GM12872 (cell line): Measurements from ENCODE around the gene TAF6L.

Source experiments
- TF ChIP-seq, protein P1 (sequence below): IDR thresholded peaks from 3 replicates; pipeline ENCODE4 v1.5.1; 2011; ENCODE audit warnings: low read depth, mild to moderate bottlenecking, low read length, moderate library complexity; ENCODE audit not compliant: insufficient read depth

Gene TAF6L

DNA sequence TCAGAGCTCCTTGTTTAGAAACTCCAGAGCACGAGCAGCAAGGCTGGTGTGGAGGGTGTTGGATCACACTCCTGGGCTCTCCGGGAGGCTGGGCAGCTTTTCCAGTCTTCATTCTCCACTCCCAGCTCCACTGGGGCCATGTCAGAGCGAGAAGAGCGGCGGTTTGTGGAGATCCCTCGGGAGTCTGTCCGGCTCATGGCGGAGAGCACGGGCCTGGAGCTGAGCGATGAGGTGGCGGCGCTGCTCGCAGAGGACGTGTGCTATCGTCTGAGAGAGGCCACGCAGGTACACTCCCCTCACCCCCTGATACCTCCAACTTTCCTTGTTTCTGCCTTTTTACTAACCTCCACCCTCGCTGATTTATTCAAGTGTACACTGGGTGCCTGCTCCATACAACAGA lies 4.5 kb downstream of the TAF6L start:
- TF ChIP-seq, protein P1, sequence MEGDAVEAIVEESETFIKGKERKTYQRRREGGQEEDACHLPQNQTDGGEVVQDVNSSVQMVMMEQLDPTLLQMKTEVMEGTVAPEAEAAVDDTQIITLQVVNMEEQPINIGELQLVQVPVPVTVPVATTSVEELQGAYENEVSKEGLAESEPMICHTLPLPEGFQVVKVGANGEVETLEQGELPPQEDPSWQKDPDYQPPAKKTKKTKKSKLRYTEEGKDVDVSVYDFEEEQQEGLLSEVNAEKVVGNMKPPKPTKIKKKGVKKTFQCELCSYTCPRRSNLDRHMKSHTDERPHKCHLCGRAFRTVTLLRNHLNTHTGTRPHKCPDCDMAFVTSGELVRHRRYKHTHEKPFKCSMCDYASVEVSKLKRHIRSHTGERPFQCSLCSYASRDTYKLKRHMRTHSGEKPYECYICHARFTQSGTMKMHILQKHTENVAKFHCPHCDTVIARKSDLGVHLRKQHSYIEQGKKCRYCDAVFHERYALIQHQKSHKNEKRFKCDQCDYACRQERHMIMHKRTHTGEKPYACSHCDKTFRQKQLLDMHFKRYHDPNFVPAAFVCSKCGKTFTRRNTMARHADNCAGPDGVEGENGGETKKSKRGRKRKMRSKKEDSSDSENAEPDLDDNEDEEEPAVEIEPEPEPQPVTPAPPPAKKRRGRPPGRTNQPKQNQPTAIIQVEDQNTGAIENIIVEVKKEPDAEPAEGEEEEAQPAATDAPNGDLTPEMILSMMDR, result no peak

DNA sequence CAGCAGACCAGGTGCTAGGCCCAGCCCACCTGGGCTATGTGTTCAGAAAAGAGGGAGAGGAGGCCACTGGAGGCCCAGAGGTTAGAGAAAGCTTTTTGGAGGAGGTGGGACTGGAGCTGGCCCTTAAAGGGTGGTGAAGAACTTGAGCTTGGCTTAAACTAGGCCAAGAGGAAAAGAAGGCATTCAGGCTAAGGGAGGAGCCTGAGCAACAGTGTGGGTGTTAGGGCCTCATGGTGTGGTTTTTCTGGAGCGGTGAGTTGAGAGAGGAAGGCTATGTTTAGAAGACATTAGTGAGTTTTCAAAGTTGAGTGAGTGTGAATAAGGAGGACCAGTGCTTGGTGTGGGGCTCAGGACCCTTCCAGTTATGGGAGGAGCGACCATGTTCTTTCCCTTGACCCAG lies 6.2 kb downstream of the TAF6L start:
- TF ChIP-seq, protein P1, result no peak

DNA sequence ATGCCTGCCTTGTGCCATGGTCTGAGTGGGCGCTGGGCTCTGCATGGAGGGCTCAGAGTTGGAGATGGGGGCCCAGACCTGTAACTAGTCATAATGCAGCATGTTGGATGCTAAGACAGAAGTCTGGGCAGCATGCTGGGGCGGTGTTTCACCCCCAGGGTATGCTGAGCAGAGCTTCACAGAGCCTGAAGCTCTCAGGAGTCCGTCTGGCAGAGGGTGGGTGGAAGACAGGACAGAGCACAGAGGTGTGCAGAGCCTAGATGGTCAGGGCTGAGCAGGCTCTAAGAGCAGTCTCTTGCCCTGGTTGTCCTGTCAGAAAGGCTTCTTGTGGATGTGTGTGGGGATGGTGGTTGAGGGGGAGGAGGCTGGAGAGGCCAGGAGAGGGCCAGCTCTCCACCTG lies 7.2 kb downstream of the TAF6L start:
- TF ChIP-seq, protein P1, result no peak

DNA sequence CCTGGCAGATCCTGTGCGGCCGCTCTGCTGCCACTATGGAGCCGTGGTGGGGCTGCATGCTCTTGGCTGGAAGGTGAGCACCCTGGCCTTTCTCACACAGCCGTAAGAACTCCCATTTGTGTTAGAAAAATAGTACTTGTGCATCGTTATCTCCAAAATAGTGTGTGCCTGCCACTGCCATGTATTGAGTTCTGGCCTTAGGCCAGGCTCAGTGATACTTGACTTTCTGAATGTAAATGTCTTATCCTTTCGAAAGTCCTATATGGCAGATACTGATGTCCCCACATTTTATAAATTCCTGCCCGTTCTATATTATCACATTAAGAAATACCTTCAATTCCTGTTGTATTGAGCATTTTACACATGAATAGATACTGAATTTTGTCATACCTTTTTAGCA lies 11.6 kb downstream of the TAF6L start:
- TF ChIP-seq, protein P1, result no peak

DNA sequence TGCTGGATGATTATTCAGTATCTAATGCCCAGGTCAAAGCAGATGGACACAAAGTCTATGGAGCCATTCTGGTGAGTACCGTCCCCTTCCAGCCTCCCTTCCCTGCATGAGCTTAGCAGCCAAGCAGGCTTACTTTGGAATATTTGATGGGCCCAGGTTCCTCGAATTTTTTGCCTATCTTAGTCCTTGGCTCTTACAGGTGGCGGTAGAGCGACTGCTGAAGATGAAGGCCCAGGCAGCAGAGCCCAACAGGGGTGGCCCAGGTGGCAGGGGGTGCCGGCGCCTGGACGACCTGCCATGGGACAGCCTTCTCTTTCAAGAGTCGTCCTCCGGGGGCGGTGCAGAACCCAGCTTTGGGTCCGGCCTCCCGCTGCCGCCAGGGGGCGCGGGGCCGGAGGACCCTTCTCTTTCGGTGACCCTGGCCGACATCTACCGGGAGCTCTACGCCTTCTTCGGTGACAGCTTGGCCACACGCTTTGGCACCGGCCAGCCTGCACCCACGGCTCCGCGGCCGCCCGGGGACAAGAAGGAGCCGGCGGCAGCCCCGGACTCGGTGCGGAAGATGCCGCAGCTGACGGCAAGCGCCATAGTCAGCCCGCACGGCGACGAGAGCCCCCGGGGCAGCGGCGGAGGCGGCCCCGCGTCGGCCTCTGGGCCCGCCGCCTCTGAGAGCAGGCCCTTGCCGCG lies 15.3 kb downstream of the TAF6L start:
- TF ChIP-seq, protein P1, result peak; percentile 99

DNA sequence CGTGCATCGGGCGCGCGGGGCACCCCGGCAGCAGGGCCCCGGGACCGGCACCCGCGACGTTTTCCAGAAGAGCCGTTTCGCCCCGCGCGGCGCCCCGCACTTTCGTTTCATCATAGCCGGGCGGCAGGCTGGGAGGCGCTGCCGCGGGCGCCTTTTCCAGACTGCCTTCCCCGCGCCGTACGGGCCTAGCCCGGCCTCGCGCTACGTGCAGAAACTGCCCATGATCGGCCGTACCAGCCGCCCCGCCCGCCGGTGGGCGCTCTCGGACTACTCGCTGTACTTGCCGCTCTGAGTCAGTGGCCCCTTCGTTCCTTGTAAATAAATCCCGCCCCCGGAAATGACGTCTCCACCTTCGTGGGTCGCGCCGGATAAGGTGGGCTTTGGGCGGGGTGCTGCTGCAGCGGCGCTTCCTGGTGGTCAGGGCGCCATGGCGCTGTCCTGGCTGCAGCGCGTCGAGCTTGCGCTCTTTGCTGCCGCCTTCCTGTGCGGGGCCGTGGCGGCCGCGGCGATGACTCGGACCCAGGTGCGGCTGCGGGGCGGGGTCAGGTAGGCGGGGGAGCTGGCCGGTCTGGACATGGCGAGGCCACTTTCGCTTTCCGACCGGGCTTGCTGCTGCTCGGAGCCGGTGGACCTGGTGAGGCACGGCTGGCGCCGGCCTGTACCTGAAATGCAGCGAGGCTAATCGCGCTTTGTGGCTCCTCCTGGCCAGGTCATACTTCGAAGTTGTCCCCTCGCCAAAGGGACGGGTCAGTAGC lies 16.0 kb downstream of the TAF6L start, which contains the start of gene TMEM179B:
TSS of gene TMEM179B (plus strand) at position 398 of the 755 bp plus-strand sequence. CDS start at position 428, 30 bp downstream.
- TF ChIP-seq, protein P1, result peak; percentile 79

DNA sequence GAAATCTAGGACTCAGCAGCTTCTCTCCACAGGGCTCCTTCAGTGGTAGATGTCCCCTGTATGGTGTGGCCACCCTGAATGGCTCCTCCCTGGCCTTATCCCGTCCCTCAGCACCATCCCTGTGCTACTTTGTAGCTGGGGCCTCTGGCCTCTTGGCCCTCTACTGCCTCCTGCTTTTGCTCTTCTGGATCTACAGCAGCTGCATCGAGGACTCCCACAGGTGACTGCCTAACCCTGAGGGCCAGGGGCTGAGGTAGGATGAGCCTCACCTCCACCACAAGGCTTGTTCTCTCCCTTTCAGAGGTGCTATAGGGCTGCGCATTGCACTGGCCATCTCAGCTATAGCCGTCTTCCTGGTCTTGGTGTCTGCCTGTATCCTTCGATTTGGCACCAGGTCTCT lies 17.8 kb downstream of the TAF6L start:
- TF ChIP-seq, protein P1, result no peak
